Fibroblast of villous mesenchyme (primary cell): ENCODE measurements around the gene HOXD4. TPM values are rescaled to one million over a fixed set of nuclear protein-coding genes. Genes with fewer than 3 reads are reported as not detected.

Experiments used
- DNase-seq: peaks from one replicate; pipeline ENCODE4 v3.0.0-alpha.2; 2010; ENCODE audit warnings: low read depth
- H3K4me3 ChIP-seq: 2 replicates; pipeline ENCODE4 v1.5.1; 2011; ENCODE audit warnings: low read depth, mild to moderate bottlenecking, low read length
- total RNA-seq: library from RNA; depleted of rRNA; stranded (reverse); fragments of >200 nt; gene quantifications from 2 replicates; pipeline ENCODE4 v1.2.3, GENCODE V29; 2012
- TF ChIP-seq, protein P1 (sequence below): IDR thresholded peaks from 2 replicates; pipeline ENCODE4 v1.5.1; 2012; ENCODE audit warnings: low read depth, mild to moderate bottlenecking, low read length; ENCODE audit not compliant: insufficient read depth

HOXD4 gene
- total RNA-seq, 1 donor: 7.8 TPM

DNA sequence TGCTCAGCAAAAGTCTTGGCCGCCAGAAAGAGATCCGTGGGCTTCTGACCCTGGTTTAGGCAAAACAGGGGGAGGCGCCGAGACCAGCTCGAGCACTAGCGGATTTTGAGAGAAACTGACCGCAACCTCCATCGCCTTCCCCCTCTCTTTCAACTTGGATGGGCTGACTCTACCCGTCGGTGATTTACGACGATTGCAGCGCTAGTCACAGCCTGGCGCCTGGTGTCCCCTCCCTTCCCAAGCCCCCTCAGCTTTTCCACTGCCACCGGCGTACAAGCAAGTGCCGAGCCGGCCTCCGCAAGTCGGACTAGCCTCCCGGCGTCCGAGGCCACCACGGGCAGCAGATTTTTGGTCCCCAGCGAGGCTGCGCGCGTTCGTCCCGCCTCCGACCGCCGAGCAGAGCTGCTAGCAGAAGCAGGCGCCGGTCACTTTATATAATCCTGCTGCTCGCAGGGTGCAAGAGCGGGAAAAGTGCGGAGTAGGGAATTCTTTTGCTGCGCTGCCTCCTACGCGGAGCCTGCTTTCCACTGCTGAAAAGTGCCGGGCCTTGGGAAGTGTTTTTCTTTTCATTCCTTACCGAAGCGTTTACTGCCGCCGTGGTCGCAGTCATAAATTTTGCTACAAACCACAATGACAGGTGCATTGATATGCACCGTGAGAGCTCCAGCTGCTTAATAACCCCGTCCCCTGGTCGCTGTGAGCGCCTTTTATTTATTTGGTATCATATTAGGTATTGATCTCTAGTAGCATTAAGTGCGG lies 13.4 kb downstream of the HOXD4 start:
- DNase-seq: no peak
- TF ChIP-seq, protein P1, sequence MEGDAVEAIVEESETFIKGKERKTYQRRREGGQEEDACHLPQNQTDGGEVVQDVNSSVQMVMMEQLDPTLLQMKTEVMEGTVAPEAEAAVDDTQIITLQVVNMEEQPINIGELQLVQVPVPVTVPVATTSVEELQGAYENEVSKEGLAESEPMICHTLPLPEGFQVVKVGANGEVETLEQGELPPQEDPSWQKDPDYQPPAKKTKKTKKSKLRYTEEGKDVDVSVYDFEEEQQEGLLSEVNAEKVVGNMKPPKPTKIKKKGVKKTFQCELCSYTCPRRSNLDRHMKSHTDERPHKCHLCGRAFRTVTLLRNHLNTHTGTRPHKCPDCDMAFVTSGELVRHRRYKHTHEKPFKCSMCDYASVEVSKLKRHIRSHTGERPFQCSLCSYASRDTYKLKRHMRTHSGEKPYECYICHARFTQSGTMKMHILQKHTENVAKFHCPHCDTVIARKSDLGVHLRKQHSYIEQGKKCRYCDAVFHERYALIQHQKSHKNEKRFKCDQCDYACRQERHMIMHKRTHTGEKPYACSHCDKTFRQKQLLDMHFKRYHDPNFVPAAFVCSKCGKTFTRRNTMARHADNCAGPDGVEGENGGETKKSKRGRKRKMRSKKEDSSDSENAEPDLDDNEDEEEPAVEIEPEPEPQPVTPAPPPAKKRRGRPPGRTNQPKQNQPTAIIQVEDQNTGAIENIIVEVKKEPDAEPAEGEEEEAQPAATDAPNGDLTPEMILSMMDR: no peak
- H3K4me3 ChIP-seq: no peak overlapping the region

DNA sequence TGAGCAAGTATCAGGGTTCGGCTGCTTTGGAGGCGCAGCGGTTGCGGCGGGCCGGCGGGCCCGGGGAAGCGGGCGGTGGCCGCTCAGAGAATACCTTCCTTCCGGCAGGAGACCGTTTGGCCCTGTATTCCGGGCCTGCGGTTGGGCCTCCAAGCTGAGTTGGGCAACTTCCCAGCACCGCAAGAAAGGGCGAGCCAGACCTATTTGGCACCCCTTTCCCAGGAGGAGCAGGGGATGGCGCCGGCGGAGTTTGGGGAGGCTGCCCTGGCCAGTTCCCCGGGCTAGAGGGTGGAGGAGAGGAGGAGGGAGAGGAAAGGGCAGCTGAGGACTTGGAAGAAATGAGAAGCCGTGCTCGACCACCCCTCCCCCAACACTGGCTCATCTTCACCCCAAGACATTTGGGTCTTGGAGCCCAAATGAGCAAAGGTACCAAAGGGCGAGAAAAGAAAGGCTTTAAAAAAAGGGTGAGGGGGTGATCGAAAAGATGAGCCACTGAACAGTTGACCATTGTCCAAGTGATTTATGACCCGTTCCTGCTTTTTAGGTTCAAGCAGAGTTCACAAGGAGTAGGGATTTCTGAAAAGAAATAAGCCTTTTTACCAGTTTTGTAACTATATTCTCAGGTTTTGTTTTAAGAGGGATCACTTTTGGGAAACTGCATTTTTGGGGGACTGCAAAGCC lies 14.2 kb downstream of the HOXD4 start:
- TF ChIP-seq, protein P1: no peak
- no peak for DNase-seq
- H3K4me3 ChIP-seq: no peak overlapping the region

DNA sequence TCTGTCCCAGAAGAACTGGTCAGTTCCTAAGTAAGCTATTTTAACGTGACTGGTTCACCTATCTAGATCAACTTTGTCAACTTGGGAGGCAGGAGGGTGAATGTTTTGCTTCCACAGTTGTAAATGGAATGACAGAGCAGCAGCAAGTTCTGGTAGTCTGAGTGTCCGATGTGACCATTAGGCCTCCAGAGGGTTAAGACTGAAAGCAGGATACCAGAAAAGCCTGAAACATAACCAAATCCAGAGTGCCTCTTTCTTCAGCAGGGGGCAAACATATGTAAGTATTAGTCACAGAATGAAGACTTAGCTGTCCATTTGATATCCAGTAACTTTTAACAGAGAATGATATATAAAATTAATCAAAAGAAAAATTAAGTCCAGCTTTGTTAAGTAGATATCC lies 14.9 kb downstream of the HOXD4 start:
- DNase-seq: no peak
- H3K4me3 ChIP-seq: no peak overlapping the region
- TF ChIP-seq, protein P1: no peak

DNA sequence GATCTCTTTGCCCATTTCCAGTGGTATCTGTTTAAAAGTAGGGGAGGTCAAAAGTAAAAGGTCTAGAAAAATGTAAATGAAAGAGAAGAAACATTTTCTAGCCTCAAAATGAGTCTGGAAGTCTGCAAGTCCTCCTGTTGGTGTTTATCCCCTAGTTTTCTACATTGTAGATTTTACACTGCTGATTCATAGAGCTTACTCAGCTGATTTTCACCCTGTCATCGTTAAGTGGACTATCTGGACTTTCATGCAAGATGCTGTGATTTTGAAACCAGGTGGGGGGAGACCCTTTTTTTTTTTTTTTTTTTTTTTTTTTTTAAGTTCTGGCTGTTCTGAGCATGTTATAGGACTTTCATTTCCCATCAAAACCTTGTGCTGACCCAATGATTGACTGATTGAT lies 16.0 kb downstream of the HOXD4 start:
- DNase-seq: no peak
- TF ChIP-seq, protein P1: no peak
- no peak overlapping the region for H3K4me3 ChIP-seq

DNA sequence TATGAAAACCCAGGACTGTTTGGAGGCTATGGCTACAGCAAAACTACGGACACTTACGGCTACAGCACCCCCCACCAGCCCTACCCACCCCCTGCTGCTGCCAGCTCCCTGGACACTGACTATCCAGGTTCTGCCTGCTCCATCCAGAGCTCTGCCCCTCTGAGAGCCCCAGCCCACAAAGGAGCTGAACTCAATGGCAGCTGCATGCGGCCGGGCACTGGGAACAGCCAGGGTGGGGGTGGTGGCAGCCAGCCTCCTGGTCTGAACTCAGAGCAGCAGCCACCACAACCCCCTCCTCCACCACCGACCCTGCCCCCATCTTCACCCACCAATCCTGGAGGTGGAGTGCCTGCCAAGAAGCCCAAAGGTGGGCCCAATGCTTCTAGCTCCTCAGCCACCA lies 17.8 kb downstream of the HOXD4 start:
- no peak overlapping the region for H3K4me3 ChIP-seq
- TF ChIP-seq, protein P1: no peak
- DNase-seq: no peak

DNA sequence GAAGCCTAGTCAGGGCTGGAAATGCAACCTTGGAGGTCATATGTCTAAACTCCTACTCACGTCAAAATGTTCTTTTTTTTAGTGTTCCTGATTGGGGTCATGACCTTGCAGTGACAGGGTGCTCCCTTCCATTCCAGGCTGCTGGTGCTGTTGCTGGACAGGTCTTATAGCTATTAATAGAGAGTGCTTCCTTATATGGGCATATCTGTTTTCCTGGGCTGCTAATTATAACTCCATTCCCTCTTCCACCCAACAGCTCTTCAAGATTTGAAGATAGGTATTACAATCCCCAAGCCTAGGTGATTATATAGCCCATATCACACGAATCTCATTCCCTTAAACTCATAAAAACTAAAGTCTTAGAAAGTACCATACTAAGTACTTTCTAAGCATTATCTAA lies 18.4 kb downstream of the HOXD4 start:
- no peak for DNase-seq
- H3K4me3 ChIP-seq: no peak overlapping the region
- TF ChIP-seq, protein P1: no peak
